Sigmoid colon (tissue), 7 donors: Measurements from ENCODE around the gene MEGF11. TPM values are rescaled to one million over a fixed set of nuclear protein-coding genes. Genes with fewer than 3 reads are reported as not detected.

Source experiments
- DNase-seq: peaks from one replicate; pipeline ENCODE4 v3.0.0-alpha.2; 2019
- H3K27ac ChIP-seq, 4 donors: fragments of 200-600 bp; sonication (generic); one replicate each; pipeline ENCODE4 v1.5.1; 2016 to 2019; ENCODE audit warnings: mild to moderate bottlenecking in 1 of 4
- H3K27me3 ChIP-seq, 3 donors: fragments of 200-600 bp; sonication (generic); one replicate each; pipeline ENCODE4 v1.5.1; 2019; ENCODE audit warnings: mild to moderate bottlenecking in 1 of 3
- H3K36me3 ChIP-seq, 4 donors: fragments of 200-600 bp; sonication (generic); one replicate each; pipeline ENCODE4 v1.5.1; 2016 to 2019
- H3K4me1 ChIP-seq, 4 donors: fragments of 200-600 bp; sonication (generic); one replicate each; pipeline ENCODE4 v1.5.1; 2017 to 2019
- H3K4me3 ChIP-seq, 4 donors: fragments of 200-600 bp; sonication (generic); one replicate each; pipeline ENCODE4 v1.5.1; 2017 to 2019; ENCODE audit warnings: mild to moderate bottlenecking in 2 of 4, moderate library complexity in 1 of 4
- H3K9me3 ChIP-seq, 4 donors: fragments of 200-600 bp in 3 of 4; sonication (generic) in 3 of 4; one replicate each; pipeline versions ENCODE4 v1.5.1 to v1.6.1; 2013 to 2019
- CTCF ChIP-seq, 4 experiments: fragments of 450-650 bp in 3 of 4; fragments of 200-600 bp in 1 of 4; IDR thresholded peaks; one replicate each; pipeline ENCODE4 v1.5.1; 2016 to 2019; ENCODE audit warnings: antibody characterized with exemption in 4 of 4, mild to moderate bottlenecking in 3 of 4, moderate library complexity in 2 of 4
- EP300 ChIP-seq, 4 donors: sonication (generic); formaldehyde crosslinking; IDR thresholded peaks; one replicate each; pipeline ENCODE4 v1.6.1; 2017; ENCODE audit warnings: antibody characterized with exemption in 4 of 4
- POLR2A ChIP-seq, 2 donors: fragments of 450-650 bp; IDR thresholded peaks; one replicate each; pipeline ENCODE4 v1.6.1; 2016; ENCODE audit warnings: antibody characterized with exemption in 2 of 2, mild to moderate bottlenecking in 2 of 2, moderate library complexity in 2 of 2
- POLR2AphosphoS5 ChIP-seq, 4 donors: sonication (generic); formaldehyde crosslinking; IDR thresholded peaks; one replicate each; pipeline ENCODE4 v1.6.1; 2017; ENCODE audit warnings: antibody characterized with exemption in 4 of 4
- WGBS, 2 donors: extraction: QIAGEN DNeasy Blood & Tissue Kit; methylation state at CpG; one replicate each; pipeline ENCODE4 v1.1.7; 2013; 5-methylcytosine and 5-hydroxymethylcytosine counted together
- intact Hi-C: fragments of 100-400 bp; cut with DNase I; formaldehyde crosslinking; loops from one replicate; pipeline ENCODE4 v1.15.1; 2023
- polyA plus RNA-seq, 3 donors: library from polyadenylated mRNA; stranded (reverse); fragments of 200-250 nt; gene quantifications; one replicate each; pipeline ENCODE4 v1.2.3, GENCODE V29; 2013
- total RNA-seq, 4 donors: library from RNA; depleted of rRNA; stranded (reverse); fragments of >200 nt; gene quantifications; one replicate each; pipeline ENCODE4 v1.1.0, GENCODE V29; 2016
- donor health status: healthy with polysubstance abuse.
- donor health status: Bipolar disorder and iron deficiency.
- donor health status: healthy.

The MEGF11 gene
- total and polyA plus RNA-seq, 7 donors = 0.04 TPM; not detected in 6

DNA sequence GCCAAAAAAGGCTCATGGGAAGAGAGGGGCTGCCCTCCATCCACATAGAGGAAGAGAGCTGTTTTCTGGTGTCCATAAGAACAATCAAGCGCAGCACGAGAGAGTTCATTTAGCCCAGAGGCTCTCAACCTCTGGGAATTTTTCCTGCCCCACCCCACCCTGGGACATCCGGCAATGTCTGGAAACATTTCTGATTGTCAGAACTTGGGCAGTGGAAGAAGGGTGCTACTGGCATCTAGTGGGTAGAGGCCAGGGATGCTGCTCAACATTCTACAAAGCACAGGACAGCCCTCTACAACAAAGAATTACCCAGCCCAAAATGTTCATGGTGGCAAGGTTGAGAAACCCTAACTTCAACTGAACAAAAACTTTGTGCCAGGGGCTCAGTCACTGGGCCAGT lies 291.4 kb downstream of the MEGF11 start:
- Histone ChIP-seq H3K27me3 (peaks cover 0 to 33% (median 25%) of the 10 kb centered on the region in 3 donors), H3K4me3 (no peak overlapping the region), H3K27ac (no peak overlapping the region), H3K36me3 (no peaks in the 10 kb centered on the region), H3K4me1 (no peaks in the 10 kb centered on the region), H3K9me3 (no peaks in the 10 kb centered on the region)
- intact Hi-C loops = no loop called here
- DNase-seq = no peak
- 22 to 60% methylated on average over 3 of the region's 3 CpGs for WGBS, 2 donors
- TF ChIP-seq POLR2A (IDR thresholded peaks at IDR 0.05) (no peak), EP300 (IDR thresholded peaks at IDR 0.05) (no peak), POLR2AphosphoS5 (IDR thresholded peaks at IDR 0.05) (no peak), CTCF (IDR thresholded peaks at IDR 0.05) (no peak)

DNA sequence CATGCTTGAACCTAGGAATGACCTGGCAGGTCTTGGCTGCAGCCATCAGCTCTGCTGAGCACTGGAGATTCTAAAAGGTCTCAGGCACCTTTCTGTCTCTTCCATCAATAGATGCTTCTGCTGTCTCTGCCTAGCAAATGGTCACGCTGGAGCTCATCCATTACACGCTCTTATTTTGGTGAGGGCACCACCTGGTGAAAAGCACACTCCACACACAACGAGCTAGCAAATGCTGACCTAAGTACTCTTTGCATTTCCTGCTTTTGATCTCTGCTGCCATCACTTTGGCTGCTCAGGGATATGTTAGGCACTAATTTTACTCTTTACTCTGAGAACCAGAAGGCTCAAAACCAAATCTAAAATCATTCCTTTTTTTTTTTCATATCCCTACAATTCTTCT lies 293.0 kb downstream of the MEGF11 start:
- WGBS, 2 donors = 53 to 60% methylated on average over 3 of the region's 3 CpGs
- Histone ChIP-seq H3K36me3 (no peaks in the 10 kb centered on the region), H3K27me3 (peaks cover 0 to 30% (median 25%) of the 10 kb centered on the region in 3 donors), H3K9me3 (no peaks in the 10 kb centered on the region), H3K4me3 (no peak overlapping the region), H3K4me1 (no peaks in the 10 kb centered on the region), H3K27ac (no peak overlapping the region)
- intact Hi-C loops = no loop called here
- no peak for DNase-seq
- TF ChIP-seq CTCF (IDR thresholded peaks at IDR 0.05) (no peak), EP300 (IDR thresholded peaks at IDR 0.05) (no peak), POLR2AphosphoS5 (IDR thresholded peaks at IDR 0.05) (no peak), POLR2A (IDR thresholded peaks at IDR 0.05) (no peak)

- Histone ChIP-seq H3K27ac (no peak overlapping the region), H3K27me3 (peaks cover 0 to 16% (median 12%) of the 10 kb centered on the region in 3 donors), H3K36me3 (no peaks in the 10 kb centered on the region), H3K4me1 (no peaks in the 10 kb centered on the region), H3K9me3 (no peaks in the 10 kb centered on the region), H3K4me3 (no peak overlapping the region)
- intact Hi-C loops = no loop called here
- 81% methylated on average over 3 of the region's 3 CpGs for WGBS, 2 donors
- DNase-seq = no peak
- TF ChIP-seq CTCF (IDR thresholded peaks at IDR 0.05) (no peak), POLR2AphosphoS5 (IDR thresholded peaks at IDR 0.05) (no peak), EP300 (IDR thresholded peaks at IDR 0.05) (no peak), POLR2A (IDR thresholded peaks at IDR 0.05) (no peak)
Measured at GRCh38 chr15:65958835-65959234, 294.7 kb downstream of the MEGF11 start.

- H3K27me3 ChIP-seq = peaks cover 0 to 4% (median 0%) of the 10 kb centered on the region in 3 donors
- no peak overlapping the region for H3K4me3 ChIP-seq
- intact Hi-C loops = no loop called here
- 68 to 69% methylated on average over 7 of the region's 7 CpGs for WGBS, 2 donors
- H3K36me3 ChIP-seq = no peaks in the 10 kb centered on the region
- no peak for DNase-seq
- TF ChIP-seq POLR2A (IDR thresholded peaks at IDR 0.05) (no peak), CTCF (IDR thresholded peaks at IDR 0.05) (no peak), POLR2AphosphoS5 (IDR thresholded peaks at IDR 0.05) (no peak), EP300 (IDR thresholded peaks at IDR 0.05) (no peak)
- no peak overlapping the region for H3K27ac ChIP-seq
- no peaks in the 10 kb centered on the region for H3K4me1 ChIP-seq
- H3K9me3 ChIP-seq = no peaks in the 10 kb centered on the region
Measured at GRCh38 chr15:65957451-65957850, 296.1 kb downstream of the MEGF11 start.

- Histone ChIP-seq H3K4me1 (no peaks in the 10 kb centered on the region), H3K4me3 (no peak overlapping the region), H3K27ac (no peak overlapping the region), H3K27me3 (peaks cover 0 to under 1% (median 0%) of the 10 kb centered on the region in 3 donors), H3K9me3 (no peaks in the 10 kb centered on the region), H3K36me3 (no peaks in the 10 kb centered on the region)
- no peak for DNase-seq
- WGBS, 2 donors = 92 to 94% methylated on average over 3 of the region's 3 CpGs
- TF ChIP-seq CTCF (IDR thresholded peaks at IDR 0.05) = no peak
- no peak for TF ChIP-seq POLR2A (IDR thresholded peaks at IDR 0.05)
- no peak for TF ChIP-seq EP300 (IDR thresholded peaks at IDR 0.05)
- no peak for TF ChIP-seq POLR2AphosphoS5 (IDR thresholded peaks at IDR 0.05)
- intact Hi-C loops = no loop called here
Measured at GRCh38 chr15:65956899-65957298, 296.7 kb downstream of the MEGF11 start.
